Naive thymus-derived CD8-positive, alpha-beta T cell (primary cell): Measurements from ENCODE around the gene ANXA11. TPM values are rescaled to one million over a fixed set of nuclear protein-coding genes. Genes with fewer than 3 reads are reported as not detected.
"Not testable (repeated sequence)": the region's sequence is repeated elsewhere in the genome, so short reads cannot be mapped to it uniquely, and the experiment has no call there.

Experiments used
- ATAC-seq, 2 donors: fragments of 150-1000 bp; cut with Tn5 transposase in 1 of 2; sonication (Bioruptor Pico), chemical (Tn5 transposase) in 1 of 2; 1 replicate in 1 of 2; 2 replicates in 1 of 2; pipeline ENCODE4 v1.10.0; 2021; ENCODE audit warnings: mild to moderate bottlenecking in 2 of 2, moderate library complexity in 2 of 2
- POLR2A ChIA-PET: fragments of 350-600 bp; sonication (Branson Sonifier 250); formaldehyde crosslinking; loops from one replicate; lab custom pipeline; 2021; ENCODE audit warnings: antibody characterized with exemption; lab: Charles Lee
- DNase-seq, 10 donors: peaks; one replicate each; pipeline versions ENCODE4 v3.0.0 to v3.0.0-alpha.2; 2020 to 2022
- H3K27ac Mint-ChIP-seq, 10 donors: one replicate each; pipeline ENCODE4 v1.8.0; 2020 to 2022; ENCODE audit warnings: mild to moderate bottlenecking in 10 of 10, mixed read lengths in 10 of 10, moderate library complexity in 4 of 10, inconsistent platforms in 1 of 10
- H3K27me3 Mint-ChIP-seq, 5 donors: one replicate each; pipeline ENCODE4 v1.8.0; 2021 to 2022; ENCODE audit warnings: mixed read lengths in 5 of 5
- H3K36me3 Mint-ChIP-seq, 3 donors: one replicate each; pipeline ENCODE4 v1.8.0; 2020 to 2022; ENCODE audit warnings: mixed read lengths in 3 of 3, mild to moderate bottlenecking in 2 of 3, inconsistent platforms in 1 of 3
- H3K4me1 Mint-ChIP-seq, 4 donors: one replicate each; pipeline ENCODE4 v1.8.0; 2021 to 2022; ENCODE audit warnings: mixed read lengths in 4 of 4
- H3K4me3 Mint-ChIP-seq, 10 donors: one replicate each; pipeline ENCODE4 v1.8.0; 2020 to 2022; ENCODE audit warnings: mild to moderate bottlenecking in 10 of 10, mixed read lengths in 10 of 10, moderate library complexity in 6 of 10, inconsistent platforms in 1 of 10
- H3K9me3 Mint-ChIP-seq, 9 donors: one replicate each; pipeline ENCODE4 v1.8.0; 2020 to 2022; ENCODE audit warnings: mixed read lengths in 9 of 9, mild to moderate bottlenecking in 3 of 9, inconsistent platforms in 1 of 9, moderate library complexity in 1 of 9
- polyA plus RNA-seq, 3 donors: library from polyadenylated mRNA; unstranded; fragments of 300-500 nt; fragmentation: Illumina TruSeq; gene quantifications; one replicate each; pipeline ENCODE4 v1.2.3, GENCODE V29; 2021
- total RNA-seq, 8 experiments: library from RNA in 2 of 8; stranded (reverse) in 2 of 8; gene quantifications; one replicate each; pipeline ENCODE4 v1.2.3 and lab custom pipeline; 2021 to 2026

ANXA11 gene
- total and polyA plus RNA-seq, 5 experiments from 2014 or later = 199 to 294 (median 225) TPM

- POLR2A ChIA-PET = interaction anchor here (0.6 to 6.8 kb wide), 12 partner anchors 10 to 126 kb away, joined by 3 to 232 read pairs (median 4); partner anchors contain the start of gene TMEM254
- Mint-ChIP-seq H3K4me1 (peaks cover 40 to 68% (median 60%) of the 10 kb centered on the region in 4 donors), H3K27ac (peak overlapping the region; percentile 85 to 97 (median 93)), H3K4me3 (peak overlapping the region; percentile 80 to 99 (median 96)), H3K27me3 (no peaks in the 10 kb centered on the region), H3K36me3 (peaks cover 0 to 19% (median 0%) of the 10 kb centered on the region in 3 donors), H3K9me3 (no peaks in the 10 kb centered on the region)
- ATAC-seq (peak; percentile 57 to 58), DNase-seq (peak in 8 of 10 donors; percentile 27 to 72 (median 52))
Measured at GRCh38 chr10:80204677-80205476, 460 bp downstream of the ANXA11 start.

- ATAC-seq = no peak
- Mint-ChIP-seq H3K9me3 (no peaks in the 10 kb centered on the region), H3K27ac (peak overlapping the region; percentile 74 to 97 (median 93)), H3K4me3 (peak overlapping the region; percentile 80 to 99 (median 96)), H3K4me1 (peaks cover 40 to 71% (median 63%) of the 10 kb centered on the region in 4 donors), H3K27me3 (no peaks in the 10 kb centered on the region), H3K36me3 (peaks cover 0 to 21% (median 0%) of the 10 kb centered on the region in 3 donors)
- POLR2A ChIA-PET = interaction anchor here (0.7 to 6.8 kb wide), 7 partner anchors 9 to 125 kb away, joined by 3 to 232 read pairs (median 8); partner anchors contain the start of gene TMEM254
- peak in 3 of 10 donors; percentile 22 to 33 (median 25) for DNase-seq
Measured at GRCh38 chr10:80203835-80204676, 1.3 kb downstream of the ANXA11 start.

GRCh38 chr10:80202934-80203834 is 2.2 kb downstream of the ANXA11 start:
- H3K4me3 Mint-ChIP-seq = peak overlapping the region; percentile 80 to 99 (median 96)
- POLR2A ChIA-PET = interaction anchor here (0.7 to 6.8 kb wide), 8 partner anchors 8 to 757 kb away, joined by 3 to 232 read pairs (median 6); partner anchors contain the start of gene TMEM254
- H3K4me1 Mint-ChIP-seq = peaks cover 45 to 78% (median 68%) of the 10 kb centered on the region in 4 donors
- H3K27me3 Mint-ChIP-seq = no peaks in the 10 kb centered on the region
- H3K36me3 Mint-ChIP-seq = peaks cover 0 to 23% (median 0%) of the 10 kb centered on the region in 3 donors
- H3K9me3 Mint-ChIP-seq = no peaks in the 10 kb centered on the region
- ATAC-seq (peak; percentile 54 to 60), DNase-seq (peak in 9 of 10 donors; percentile 36 to 80 (median 59))
- peak overlapping the region; percentile 74 to 97 (median 93) for H3K27ac Mint-ChIP-seq

DNA sequence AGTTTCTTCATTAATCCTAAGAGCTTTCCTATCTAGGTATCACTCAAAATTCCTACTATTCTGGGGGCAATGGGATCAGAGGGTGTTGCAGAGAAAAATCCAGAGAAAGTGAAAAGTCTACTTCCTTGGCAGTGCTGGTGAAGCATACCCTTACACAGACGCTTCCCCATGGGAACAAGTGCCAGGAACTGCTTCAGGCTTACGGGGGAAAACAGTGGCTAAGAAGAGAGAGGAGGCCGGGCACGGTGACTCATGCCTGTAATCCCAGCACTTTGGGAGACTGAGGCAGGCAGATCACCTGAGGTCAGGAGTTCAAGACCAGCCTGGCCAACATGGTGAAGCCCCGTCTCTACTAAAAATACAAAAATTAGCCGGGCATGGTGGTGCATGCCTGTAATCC is 2.8 kb downstream of the ANXA11 start:
- POLR2A ChIA-PET = interaction anchor here (0.7 to 6.8 kb wide), 3 partner anchors 7 to 757 kb away, joined by 5 to 232 read pairs (median 31); no protein-coding TSS in a partner anchor
- Mint-ChIP-seq H3K4me1 (peaks cover 46 to 84% (median 74%) of the 10 kb centered on the region in 4 donors), H3K36me3 (peaks cover 0 to 23% (median 0%) of the 10 kb centered on the region in 3 donors), H3K4me3 (peak overlapping the region; percentile 80 to 99 (median 96)), H3K27ac (peak overlapping the region; percentile 52 to 97 (median 89))
- not testable (repeated sequence) for ATAC-seq, H3K9me3 Mint-ChIP-seq, H3K27me3 Mint-ChIP-seq, DNase-seq

- POLR2A ChIA-PET = interaction anchor here (4.1 to 6.8 kb wide), 2 partner anchors 6 to 14 kb away, joined by 31 to 232 read pairs; no protein-coding TSS in a partner anchor
- DNase-seq (no peak), ATAC-seq (no peak)
- H3K27ac Mint-ChIP-seq = peak overlapping the region; percentile 74 to 97 (median 88)
- peak overlapping the region; percentile 69 to 99 (median 90) for H3K4me3 Mint-ChIP-seq
- no peaks in the 10 kb centered on the region for H3K9me3 Mint-ChIP-seq
- peaks cover 0 to 23% (median 0%) of the 10 kb centered on the region in 3 donors for H3K36me3 Mint-ChIP-seq
- H3K4me1 Mint-ChIP-seq = peaks cover 53 to 90% (median 82%) of the 10 kb centered on the region in 4 donors
- no peaks in the 10 kb centered on the region for H3K27me3 Mint-ChIP-seq
Measured at GRCh38 chr10:80201608-80202141, 3.7 kb downstream of the ANXA11 start.

DNA sequence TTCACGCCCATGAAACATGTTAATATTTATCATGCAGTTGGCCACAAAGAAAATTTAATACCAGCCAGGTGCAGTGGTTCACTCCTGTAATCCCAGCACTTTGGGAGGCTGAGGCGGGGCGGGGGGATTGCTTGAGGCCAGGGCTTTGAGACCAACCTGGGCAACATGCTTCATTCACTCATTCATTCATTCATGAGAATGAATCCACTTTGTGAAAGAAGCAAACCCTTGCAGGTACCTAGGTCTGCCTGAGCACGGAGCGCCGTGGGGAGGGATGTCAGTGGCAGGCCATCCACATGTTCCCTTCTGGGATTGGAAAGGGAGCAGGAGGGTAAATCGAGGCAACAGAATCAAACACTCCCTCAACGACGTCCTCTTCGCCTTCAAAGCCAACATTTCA is 4.7 kb downstream of the ANXA11 start:
- Mint-ChIP-seq H3K9me3 (no peaks in the 10 kb centered on the region), H3K36me3 (peaks cover 3 to 27% (median 4%) of the 10 kb centered on the region in 3 donors), H3K4me1 (peaks cover 58 to 90% (median 82%) of the 10 kb centered on the region in 4 donors), H3K27me3 (no peaks in the 10 kb centered on the region), H3K4me3 (peak overlapping the region in 9 of 10 donors; percentile 5 to 99 (median 77)), H3K27ac (peak overlapping the region; percentile 74 to 97 (median 88))
- ATAC-seq (no peak), DNase-seq (no peak)
- POLR2A ChIA-PET = interaction anchor here (6.8 kb wide), 1 partner anchor 13 kb away, joined by 232 read pairs; no protein-coding TSS in a partner anchor

DNA sequence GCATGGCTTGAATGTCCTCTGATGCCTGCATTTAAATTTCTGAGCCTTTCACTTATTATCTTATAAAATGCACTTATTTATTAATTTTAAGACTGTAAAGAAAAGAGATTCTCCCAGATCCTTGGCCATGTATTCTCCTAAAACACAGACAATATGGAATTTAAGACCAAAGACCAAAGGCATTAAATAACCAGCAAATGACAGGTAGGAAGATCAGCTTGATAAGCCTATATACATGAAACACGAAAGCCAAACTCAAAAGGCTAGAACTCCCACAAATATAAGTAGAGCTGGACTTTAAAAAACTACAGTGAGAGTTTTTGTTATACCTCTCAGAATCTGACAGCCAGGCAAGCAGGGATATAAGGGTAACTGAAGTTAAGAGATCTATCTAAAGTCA is 5.1 kb downstream of the ANXA11 start:
- Mint-ChIP-seq H3K27me3 (no peaks in the 10 kb centered on the region), H3K4me1 (peaks cover 60 to 92% (median 84%) of the 10 kb centered on the region in 4 donors), H3K36me3 (peaks cover 3 to 32% (median 6%) of the 10 kb centered on the region in 3 donors), H3K9me3 (no peaks in the 10 kb centered on the region), H3K4me3 (peak overlapping the region in 4 of 10 donors; percentile 22 to 99 (median 78)), H3K27ac (peak overlapping the region in 9 of 10 donors; percentile 47 to 97 (median 85))
- ATAC-seq (no peak), DNase-seq (no peak)
- POLR2A ChIA-PET = interaction anchor here (6.8 kb wide), 1 partner anchor 12 kb away, joined by 232 read pairs; no protein-coding TSS in a partner anchor

- Mint-ChIP-seq H3K4me1 (peaks cover 61 to 96% (median 88%) of the 10 kb centered on the region in 4 donors), H3K36me3 (peaks cover 3 to 34% (median 6%) of the 10 kb centered on the region in 3 donors), H3K9me3 (no peaks in the 10 kb centered on the region), H3K27me3 (no peaks in the 10 kb centered on the region), H3K27ac (peak overlapping the region in 8 of 10 donors; percentile 10 to 97 (median 54)), H3K4me3 (peak overlapping the region in 7 of 10 donors; percentile 9 to 43 (median 27))
- POLR2A ChIA-PET = interaction anchor here (6.8 kb wide), 1 partner anchor 12 kb away, joined by 232 read pairs; no protein-coding TSS in a partner anchor
- ATAC-seq = no peak
- no peak for DNase-seq
Measured at GRCh38 chr10:80199828-80200227, 5.5 kb downstream of the ANXA11 start.

- peak overlapping the region; percentile 42 to 86 (median 74) for H3K4me3 Mint-ChIP-seq
- DNase-seq (peak in 2 of 10 donors; percentile 17 to 31), ATAC-seq (peak; percentile 48 to 59)
- H3K27me3 Mint-ChIP-seq = no peaks in the 10 kb centered on the region
- H3K36me3 Mint-ChIP-seq = peaks cover 3 to 39% (median 6%) of the 10 kb centered on the region in 3 donors
- H3K9me3 Mint-ChIP-seq = no peaks in the 10 kb centered on the region
- H3K27ac Mint-ChIP-seq = peak overlapping the region; percentile 81 to 97 (median 89)
- H3K4me1 Mint-ChIP-seq = peaks cover 56 to 97% (median 93%) of the 10 kb centered on the region in 4 donors
- POLR2A ChIA-PET = interaction anchor here (3.7 kb wide), 1 partner anchor 10 kb away, joined by 44 read pairs; no protein-coding TSS in a partner anchor
Measured at GRCh38 chr10:80197972-80198916, 7.1 kb downstream of the ANXA11 start.

DNA sequence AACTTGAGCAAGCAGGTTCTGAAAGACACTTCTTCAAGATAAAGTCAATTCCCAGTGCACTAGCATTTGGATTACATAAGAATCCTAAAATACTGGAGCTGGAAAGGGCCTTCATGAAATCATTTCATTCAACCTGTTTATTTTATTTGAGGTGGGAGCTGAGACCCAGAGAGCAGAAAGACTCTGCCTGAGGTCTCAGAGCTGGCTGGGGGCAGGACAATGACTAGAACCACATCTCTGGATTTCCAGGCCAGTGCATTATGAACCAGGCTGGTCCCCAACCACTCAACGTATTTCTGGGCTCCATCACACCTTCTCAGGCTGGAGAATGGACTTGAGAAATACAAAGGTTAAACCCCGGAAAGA is 8.4 kb downstream of the ANXA11 start:
- H3K4me3 Mint-ChIP-seq = peak overlapping the region; percentile 42 to 78 (median 70)
- H3K36me3 Mint-ChIP-seq = peaks cover 3 to 45% (median 12%) of the 10 kb centered on the region in 3 donors

More for the DNA sequence above, 8.4 kb downstream of the ANXA11 start:
- Mint-ChIP-seq H3K4me1 (peaks cover 53 to 97% (median 91%) of the 10 kb centered on the region in 4 donors), H3K9me3 (no peaks in the 10 kb centered on the region), H3K27me3 (no peaks in the 10 kb centered on the region), H3K27ac (peak overlapping the region; percentile 86 to 97 (median 90))
- no peak for ATAC-seq
- DNase-seq = no peak
- POLR2A ChIA-PET = interaction anchor here (0.6 to 4.1 kb wide), 3 partner anchors 7 to 50 kb away, joined by 4 to 44 read pairs (median 31); partner anchors contain the start of gene ANXA11
